ENCODE measurements around the gene CLIP4. TPM values are rescaled to one million over a fixed set of nuclear protein-coding genes. Genes with fewer than 3 reads are reported as not detected.

CLIP4 gene
- total RNA-seq, 2 experiments from 2014 or later, result not detected

DNA sequence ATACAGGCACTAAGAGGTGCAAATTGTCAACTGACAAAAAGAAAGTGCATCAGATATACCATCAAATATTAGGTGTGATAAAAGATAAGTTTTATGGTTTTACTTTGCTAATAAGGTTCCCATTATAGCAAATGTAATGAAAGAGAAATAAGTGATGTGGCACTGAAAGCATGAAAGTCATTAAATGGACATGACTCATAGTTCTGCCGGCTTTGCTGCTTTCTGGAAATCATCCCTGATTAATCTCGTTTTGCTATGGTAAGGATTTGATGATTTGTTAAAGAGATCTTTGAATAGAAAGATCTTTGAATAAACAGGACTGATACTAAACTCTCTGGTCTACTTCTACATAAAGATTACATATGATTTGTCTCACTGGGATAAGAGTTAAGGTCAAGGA is 72.7 kb downstream of the CLIP4 start:
- Histone ChIP-seq H3K4me3 (ENCODE audit: low read depth, low read length, poor library complexity, severe bottlenecking) (no peak overlapping the region), H3K4me2 (ENCODE audit: low read length) (no peak overlapping the region), H3K36me3 (ENCODE audit: insufficient read depth, low read length) (no peaks in the 10 kb centered on the region), H3K27ac (ENCODE audit: low read depth, low read length, poor library complexity, severe bottlenecking) (no peak overlapping the region), H3K4me1 (ENCODE audit: insufficient read depth, low read length, poor library complexity, severe bottlenecking) (peaks cover 17% of the 10 kb centered on the region), H3K9me3 (ENCODE audit: low read length) (no peaks in the 10 kb centered on the region), H3K9me2 (ENCODE audit: insufficient read depth, low read length) (no peaks in the 10 kb centered on the region), H4K20me1 (ENCODE audit: insufficient read depth, low read length) (no peaks in the 10 kb centered on the region), H3K79me2 (ENCODE audit: insufficient read depth, low read depth, low read length) (no peaks in the 10 kb centered on the region), H2AFZ (ENCODE audit: low read length) (no peak overlapping the region)
- BruUV-seq (replicated peaks), result no TSS peak
- intact Hi-C loops (cut with micrococcal nuclease; ENCODE audit: unreplicated experiment), result no loop called here
- POLR2A ChIA-PET, result no interaction called here
- DNase-seq (ENCODE audit: low spot score), result no peak
- CTCF ChIA-PET (ENCODE audit: unreplicated experiment), result no interaction called here
- TF ChIP-seq, protein P1, sequence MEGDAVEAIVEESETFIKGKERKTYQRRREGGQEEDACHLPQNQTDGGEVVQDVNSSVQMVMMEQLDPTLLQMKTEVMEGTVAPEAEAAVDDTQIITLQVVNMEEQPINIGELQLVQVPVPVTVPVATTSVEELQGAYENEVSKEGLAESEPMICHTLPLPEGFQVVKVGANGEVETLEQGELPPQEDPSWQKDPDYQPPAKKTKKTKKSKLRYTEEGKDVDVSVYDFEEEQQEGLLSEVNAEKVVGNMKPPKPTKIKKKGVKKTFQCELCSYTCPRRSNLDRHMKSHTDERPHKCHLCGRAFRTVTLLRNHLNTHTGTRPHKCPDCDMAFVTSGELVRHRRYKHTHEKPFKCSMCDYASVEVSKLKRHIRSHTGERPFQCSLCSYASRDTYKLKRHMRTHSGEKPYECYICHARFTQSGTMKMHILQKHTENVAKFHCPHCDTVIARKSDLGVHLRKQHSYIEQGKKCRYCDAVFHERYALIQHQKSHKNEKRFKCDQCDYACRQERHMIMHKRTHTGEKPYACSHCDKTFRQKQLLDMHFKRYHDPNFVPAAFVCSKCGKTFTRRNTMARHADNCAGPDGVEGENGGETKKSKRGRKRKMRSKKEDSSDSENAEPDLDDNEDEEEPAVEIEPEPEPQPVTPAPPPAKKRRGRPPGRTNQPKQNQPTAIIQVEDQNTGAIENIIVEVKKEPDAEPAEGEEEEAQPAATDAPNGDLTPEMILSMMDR (conservative IDR thresholded peaks at IDR 0.05; ENCODE audit: low read length), result no peak
- TF ChIP-seq EZH2phosphoT487 (IDR thresholded peaks at IDR 0.05; ENCODE audit: borderline replicate concordance, low read depth, low read length), result no peak

DNA sequence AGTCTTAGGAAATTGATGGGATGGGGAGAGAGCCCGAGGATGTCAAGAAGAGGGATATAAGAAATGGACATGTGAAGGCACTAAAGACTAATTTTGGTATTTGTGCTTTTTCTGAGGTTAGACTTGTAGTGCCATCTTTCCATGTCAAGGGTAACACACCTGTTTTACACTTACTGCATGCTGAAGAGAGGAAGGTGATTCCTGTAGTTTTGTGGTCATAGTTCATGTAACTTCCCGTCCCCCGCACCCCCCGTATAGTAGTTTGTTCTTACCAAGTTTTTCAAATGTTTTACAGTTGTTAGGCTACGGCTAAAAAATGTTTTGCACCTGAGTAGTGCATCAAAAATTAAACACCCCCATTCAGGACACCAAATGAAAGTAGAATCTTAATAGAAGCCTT is 73.8 kb downstream of the CLIP4 start:
- Histone ChIP-seq H3K4me2 (ENCODE audit: low read length) (peak overlapping the region; percentile 54), H4K20me1 (ENCODE audit: insufficient read depth, low read length) (no peaks in the 10 kb centered on the region), H3K9me2 (ENCODE audit: insufficient read depth, low read length) (no peaks in the 10 kb centered on the region), H3K4me3 (ENCODE audit: low read depth, low read length, poor library complexity, severe bottlenecking) (no peak overlapping the region), H3K27ac (ENCODE audit: low read depth, low read length, poor library complexity, severe bottlenecking) (no peak overlapping the region), H3K79me2 (ENCODE audit: insufficient read depth, low read depth, low read length) (no peaks in the 10 kb centered on the region), H3K36me3 (ENCODE audit: insufficient read depth, low read length) (no peaks in the 10 kb centered on the region), H3K9me3 (ENCODE audit: low read length) (no peaks in the 10 kb centered on the region), H2AFZ (ENCODE audit: low read length) (no peak overlapping the region), H3K4me1 (ENCODE audit: insufficient read depth, low read length, poor library complexity, severe bottlenecking) (peaks cover 17% of the 10 kb centered on the region)
- TF ChIP-seq, protein P1 (conservative IDR thresholded peaks at IDR 0.05; ENCODE audit: low read length), result no peak
- no peak for TF ChIP-seq EZH2phosphoT487 (IDR thresholded peaks at IDR 0.05; ENCODE audit: borderline replicate concordance, low read depth, low read length)
- CTCF ChIA-PET (ENCODE audit: unreplicated experiment), result no interaction called here
- POLR2A ChIA-PET, result no interaction called here
- intact Hi-C loops (cut with micrococcal nuclease; ENCODE audit: unreplicated experiment), result no loop called here
- no TSS peak for BruUV-seq (replicated peaks)
- DNase-seq (ENCODE audit: low spot score), result peak; percentile 63

DNA sequence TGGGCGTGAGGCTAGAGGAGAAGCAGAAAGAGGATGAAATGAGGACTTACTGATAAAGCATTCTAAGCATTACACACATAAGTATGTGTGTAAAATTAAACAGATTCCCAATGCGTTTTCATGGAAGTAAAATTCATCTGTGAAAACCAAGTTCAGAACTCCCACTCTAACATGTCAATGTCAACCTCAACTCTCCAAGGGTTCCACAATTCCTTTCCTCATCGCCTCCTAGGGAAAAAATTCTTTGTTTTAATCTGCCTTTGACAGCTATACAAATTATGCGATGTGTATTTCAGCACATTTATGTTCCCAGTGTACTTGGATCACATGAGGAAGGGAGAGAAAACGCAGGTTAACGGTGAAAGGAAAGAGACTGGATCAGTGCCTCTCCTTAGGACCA is 76.6 kb downstream of the CLIP4 start:
- no peak for DNase-seq (ENCODE audit: low spot score)
- no peak overlapping the region for H3K4me3 ChIP-seq (ENCODE audit: low read depth, low read length, poor library complexity, severe bottlenecking)
- no peaks in the 10 kb centered on the region for H4K20me1 ChIP-seq (ENCODE audit: insufficient read depth, low read length)
- POLR2A ChIA-PET, result no interaction called here
- no peaks in the 10 kb centered on the region for H3K9me3 ChIP-seq (ENCODE audit: low read length)
- H3K36me3 ChIP-seq (ENCODE audit: insufficient read depth, low read length), result no peaks in the 10 kb centered on the region
- intact Hi-C loops (cut with micrococcal nuclease; ENCODE audit: unreplicated experiment), result no loop called here
- no peaks in the 10 kb centered on the region for H3K9me2 ChIP-seq (ENCODE audit: insufficient read depth, low read length)
- BruUV-seq (replicated peaks), result no TSS peak
- H2AFZ ChIP-seq (ENCODE audit: low read length), result no peak overlapping the region
- TF ChIP-seq EZH2phosphoT487 (IDR thresholded peaks at IDR 0.05; ENCODE audit: borderline replicate concordance, low read depth, low read length), result no peak
- TF ChIP-seq, protein P1 (conservative IDR thresholded peaks at IDR 0.05; ENCODE audit: low read length), result no peak
- CTCF ChIA-PET (ENCODE audit: unreplicated experiment), result no interaction called here
- H3K79me2 ChIP-seq (ENCODE audit: insufficient read depth, low read depth, low read length), result no peaks in the 10 kb centered on the region
- H3K27ac ChIP-seq (ENCODE audit: low read depth, low read length, poor library complexity, severe bottlenecking), result no peak overlapping the region
- no peak overlapping the region for H3K4me2 ChIP-seq (ENCODE audit: low read length)
- peaks cover 17% of the 10 kb centered on the region for H3K4me1 ChIP-seq (ENCODE audit: insufficient read depth, low read length, poor library complexity, severe bottlenecking)

Data from OCI-LY7 (cell line).